IPS-18a (cell line): ENCODE measurements around the gene HNRNPA0.
A peak's percentile ranks its signal among the peaks of the same experiment; 100 is the strongest.

Source experiments
- H3K27ac ChIP-seq: one replicate; pipeline ENCODE4 v1.5.1; 2013; ENCODE audit warnings: low read length
- H3K27me3 ChIP-seq: one replicate; pipeline ENCODE4 v1.6.1; 2013; ENCODE audit warnings: mild to moderate bottlenecking, low read length; ENCODE audit not compliant: control insufficient read depth, insufficient read depth
- H3K36me3 ChIP-seq: one replicate; pipeline ENCODE4 v1.6.1; 2013; ENCODE audit warnings: low read depth, low read length; ENCODE audit not compliant: control insufficient read depth
- H3K4me1 ChIP-seq: one replicate; pipeline ENCODE4 v1.6.1; 2013; ENCODE audit warnings: low read depth, low read length; ENCODE audit not compliant: control insufficient read depth
- H3K4me3 ChIP-seq: one replicate; pipeline ENCODE4 v1.5.1; 2013; ENCODE audit warnings: low read length
- H3K9ac ChIP-seq: one replicate; pipeline ENCODE4 v1.6.1; 2013; ENCODE audit warnings: mild to moderate bottlenecking, low read length, moderate library complexity
- H3K9me3 ChIP-seq: one replicate; pipeline ENCODE4 v1.6.1; 2013; ENCODE audit warnings: low read depth, low read length; ENCODE audit not compliant: control insufficient read depth

HNRNPA0 gene

DNA sequence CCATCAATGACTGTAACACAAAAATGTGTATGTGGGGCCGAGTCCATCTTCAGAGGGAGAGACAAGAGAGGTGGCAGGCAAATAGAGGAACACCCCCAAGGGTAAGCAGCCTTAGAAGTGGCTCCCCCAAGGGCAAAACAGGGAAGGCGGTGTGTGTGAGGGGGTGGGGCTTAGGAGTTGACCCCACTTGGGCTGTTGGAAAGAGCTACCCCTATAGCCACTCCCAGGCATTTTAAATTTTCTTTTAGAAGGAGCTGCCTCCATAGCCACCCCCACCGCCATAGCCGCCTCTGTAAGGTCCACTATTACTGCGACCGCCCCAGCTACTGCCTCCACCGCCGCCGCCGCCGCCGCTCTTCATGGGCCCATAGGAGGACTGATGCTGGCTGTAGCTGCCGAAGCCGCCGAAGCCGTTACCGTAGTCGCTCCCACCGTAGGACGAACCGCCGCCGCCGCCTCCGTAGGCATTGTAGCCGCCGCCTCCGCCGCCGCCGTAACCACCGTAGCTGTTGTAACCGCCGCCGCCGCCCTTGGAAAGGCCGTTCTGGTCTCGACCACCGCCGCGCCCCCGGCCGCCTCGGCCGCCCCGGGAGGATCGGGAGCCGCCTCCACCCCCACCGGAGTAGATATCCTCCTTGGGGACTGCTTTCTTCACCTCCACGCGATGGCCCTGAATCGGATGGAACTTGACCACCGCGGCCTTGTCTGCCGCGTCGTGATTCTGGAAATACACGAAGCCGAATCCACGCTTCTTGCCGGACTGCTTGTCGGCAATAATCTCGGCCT lies 1.1 kb downstream of the HNRNPA0 start:
- H3K9ac ChIP-seq, result peak overlapping the region; percentile 99
- peaks cover 13% of the 10 kb centered on the region for H3K4me1 ChIP-seq
- peak overlapping the region; percentile 98 for H3K27ac ChIP-seq
- no peaks in the 10 kb centered on the region for H3K9me3 ChIP-seq
- H3K36me3 ChIP-seq, result peaks cover 16% of the 10 kb centered on the region
- H3K4me3 ChIP-seq, result peak overlapping the region; percentile 93
- no peaks in the 10 kb centered on the region for H3K27me3 ChIP-seq

DNA sequence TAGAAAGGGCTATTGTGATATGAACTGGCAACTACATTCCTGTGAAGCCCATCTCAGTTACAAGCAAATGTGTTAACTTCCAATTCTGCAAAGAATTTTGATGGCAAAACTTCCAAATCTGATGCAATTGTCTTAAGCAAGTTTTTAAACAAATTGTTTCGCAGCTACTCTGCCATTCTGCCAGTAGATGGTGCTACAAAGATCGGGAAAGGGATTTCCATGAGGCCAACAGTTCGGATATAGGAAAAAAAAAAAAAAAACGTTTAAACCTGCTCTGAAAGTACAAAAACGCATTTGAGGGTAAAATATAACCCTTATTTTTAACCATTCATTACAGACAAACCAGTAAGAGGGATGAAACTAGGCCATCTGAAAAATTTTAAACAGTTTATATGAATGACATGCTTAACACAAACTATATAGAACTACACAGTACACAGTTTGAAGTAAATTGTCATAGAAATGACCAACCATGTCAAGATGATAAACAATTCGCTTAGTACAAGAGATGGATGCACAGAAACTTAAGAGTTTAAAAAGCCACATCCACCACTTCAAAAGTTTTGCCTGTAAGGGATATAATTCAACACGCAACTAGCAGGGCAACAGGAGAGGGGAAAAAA lies 2.2 kb downstream of the HNRNPA0 start:
- peaks cover 16% of the 10 kb centered on the region for H3K36me3 ChIP-seq
- H3K4me1 ChIP-seq, result peaks cover 15% of the 10 kb centered on the region
- H3K9me3 ChIP-seq, result no peaks in the 10 kb centered on the region
- no peaks in the 10 kb centered on the region for H3K27me3 ChIP-seq
- H3K4me3 ChIP-seq, result peak overlapping the region; percentile 93
- peak overlapping the region; percentile 81 for H3K27ac ChIP-seq
- H3K9ac ChIP-seq, result peak overlapping the region; percentile 99

DNA sequence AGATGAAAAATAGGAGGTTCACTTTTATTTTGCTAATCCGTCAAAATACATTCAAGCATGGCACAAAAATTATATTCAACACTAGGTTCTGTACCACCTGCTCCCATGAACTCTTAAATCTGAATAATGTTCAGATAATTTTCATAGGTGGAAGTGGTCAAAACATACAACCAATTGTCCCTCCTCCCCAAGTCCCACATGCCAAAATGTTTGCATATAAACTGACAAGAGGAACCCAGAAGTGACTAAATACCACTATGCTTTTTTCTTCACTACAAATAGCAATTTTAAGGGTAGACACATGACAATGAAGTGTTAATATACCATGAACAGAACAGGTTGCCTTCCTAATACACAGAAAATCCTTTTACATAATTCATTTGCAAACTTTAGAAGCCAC lies 3.7 kb downstream of the HNRNPA0 start:
- Histone ChIP-seq H3K4me1 (peaks cover 15% of the 10 kb centered on the region), H3K9me3 (no peaks in the 10 kb centered on the region), H3K4me3 (peak overlapping the region; percentile 93), H3K27me3 (no peaks in the 10 kb centered on the region), H3K27ac (no peak overlapping the region), H3K36me3 (peaks cover 16% of the 10 kb centered on the region), H3K9ac (no peak overlapping the region)

DNA sequence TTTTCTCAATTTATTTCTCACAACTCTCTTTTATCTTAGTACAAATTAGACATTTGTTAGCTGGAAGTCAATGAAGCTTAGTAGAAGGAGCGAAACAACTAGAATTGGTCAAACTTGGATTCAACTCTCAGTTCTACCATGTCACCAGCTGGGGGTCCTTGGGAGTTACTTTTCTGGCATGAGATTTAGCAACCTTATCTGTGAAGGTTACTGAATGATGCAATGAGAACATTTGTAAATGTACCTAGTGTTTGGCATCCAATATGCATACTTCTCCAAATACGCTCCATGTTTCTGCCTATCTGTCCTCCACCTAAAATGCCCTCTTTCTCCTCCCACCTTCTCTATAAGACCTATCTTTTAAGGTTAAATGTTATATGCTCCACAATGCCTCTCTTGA lies 6.3 kb downstream of the HNRNPA0 start:
- peaks cover 16% of the 10 kb centered on the region for H3K36me3 ChIP-seq
- H3K9me3 ChIP-seq, result no peaks in the 10 kb centered on the region
- H3K4me3 ChIP-seq, result no peak overlapping the region
- H3K4me1 ChIP-seq, result peaks cover 15% of the 10 kb centered on the region
- no peaks in the 10 kb centered on the region for H3K27me3 ChIP-seq
- no peak overlapping the region for H3K27ac ChIP-seq
- H3K9ac ChIP-seq, result no peak overlapping the region

DNA sequence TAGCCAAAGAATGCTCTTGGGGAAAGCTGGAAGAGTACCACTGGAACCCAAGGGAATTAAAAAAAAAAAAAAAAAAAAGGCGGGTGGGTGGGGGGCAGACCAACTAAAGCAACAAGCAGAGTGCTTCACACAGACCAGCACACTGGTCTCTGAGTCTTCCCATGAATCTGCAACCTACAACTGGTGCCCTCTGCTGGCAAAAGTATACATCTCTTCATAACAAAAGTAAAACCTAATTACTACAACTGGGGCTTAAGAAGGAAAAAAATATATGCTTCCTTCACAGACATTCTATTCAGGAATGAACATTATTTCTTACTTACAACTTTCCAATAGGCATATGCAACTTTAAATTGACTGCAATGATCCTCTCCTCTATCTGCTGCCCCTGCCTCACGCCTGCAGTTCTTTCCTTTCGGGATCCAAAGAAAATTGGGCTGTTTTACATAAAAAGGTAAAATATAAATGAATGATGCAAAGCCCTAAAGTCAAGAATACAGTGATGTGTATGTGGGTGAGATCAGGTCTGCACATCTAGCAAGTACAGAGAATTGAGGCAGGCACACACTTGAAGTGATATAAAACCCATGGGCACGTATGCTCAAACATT lies 11.0 kb downstream of the HNRNPA0 start:
- H3K36me3 ChIP-seq, result no peaks in the 10 kb centered on the region
- H3K4me3 ChIP-seq, result no peak overlapping the region
- no peak overlapping the region for H3K9ac ChIP-seq
- no peaks in the 10 kb centered on the region for H3K27me3 ChIP-seq
- H3K27ac ChIP-seq, result no peak overlapping the region
- peaks cover 2% of the 10 kb centered on the region for H3K4me1 ChIP-seq
- no peaks in the 10 kb centered on the region for H3K9me3 ChIP-seq

DNA sequence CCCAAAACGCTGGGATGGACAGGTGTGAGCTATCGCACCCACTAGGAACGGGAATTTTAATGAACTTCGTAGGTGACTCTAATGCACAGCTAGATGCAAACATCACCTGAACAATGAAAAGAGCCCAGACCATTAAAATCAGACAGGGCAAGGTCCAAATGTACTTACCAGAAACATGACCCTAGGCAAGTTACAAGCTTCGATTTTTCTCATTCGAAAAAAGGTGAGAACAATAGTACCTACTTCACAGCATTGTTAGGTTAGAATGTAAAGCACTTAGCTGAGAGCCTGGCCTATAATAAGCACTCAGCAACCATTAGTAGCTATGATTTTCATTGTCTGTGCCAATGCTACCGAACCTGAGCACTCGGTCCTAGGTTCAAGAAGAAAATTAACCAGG lies 12.4 kb downstream of the HNRNPA0 start:
- no peaks in the 10 kb centered on the region for H3K36me3 ChIP-seq

DNA sequence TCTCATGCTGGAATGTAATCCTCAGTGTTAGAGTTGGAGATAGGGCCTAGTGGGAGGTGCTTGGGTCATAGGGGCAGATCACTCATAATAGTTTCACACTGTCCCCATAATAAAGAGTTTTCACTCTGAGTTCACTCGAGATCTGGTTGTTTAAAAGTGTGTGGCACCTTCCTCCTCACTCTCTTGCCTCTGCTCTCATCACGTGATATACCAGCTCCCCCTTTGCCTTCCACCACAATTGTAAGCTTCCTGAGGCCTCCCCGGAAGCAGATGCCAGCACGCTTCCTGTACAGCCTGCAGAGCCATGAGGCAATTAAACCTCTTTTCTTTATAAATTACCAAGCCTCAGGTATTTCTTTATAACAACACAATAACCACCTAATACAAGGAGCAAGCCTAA lies 14.4 kb downstream of the HNRNPA0 start:
- H3K27ac ChIP-seq, result no peak overlapping the region
- no peak overlapping the region for H3K4me3 ChIP-seq
- H3K27me3 ChIP-seq, result no peaks in the 10 kb centered on the region
- H3K36me3 ChIP-seq, result no peaks in the 10 kb centered on the region
- H3K4me1 ChIP-seq, result peaks cover 6% of the 10 kb centered on the region
- H3K9ac ChIP-seq, result no peak overlapping the region
- no peaks in the 10 kb centered on the region for H3K9me3 ChIP-seq

More for the DNA sequence above, 12.4 kb downstream of the HNRNPA0 start:
- Histone ChIP-seq H3K4me3 (no peak overlapping the region), H3K27ac (no peak overlapping the region), H3K9ac (no peak overlapping the region), H3K4me1 (no peaks in the 10 kb centered on the region), H3K9me3 (no peaks in the 10 kb centered on the region), H3K27me3 (no peaks in the 10 kb centered on the region)

DNA sequence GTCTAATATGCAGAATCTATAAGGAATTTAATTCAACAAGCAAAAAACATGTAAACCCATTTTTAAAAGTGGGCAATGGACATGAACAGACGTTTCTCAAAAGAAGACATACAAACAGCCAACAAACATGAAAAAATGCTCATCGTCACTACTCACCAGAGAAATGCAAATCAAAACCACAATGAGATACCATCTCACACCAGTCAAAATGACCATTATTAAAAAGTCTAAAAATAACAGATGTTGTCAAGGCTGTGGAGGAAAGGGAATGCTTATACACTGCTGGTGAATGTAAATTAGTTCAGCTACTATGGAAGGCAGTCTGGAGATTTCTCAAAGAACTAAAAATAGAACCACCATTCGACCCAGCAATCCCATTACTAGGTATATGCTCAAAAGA lies 15.2 kb downstream of the HNRNPA0 start:
- H3K4me1 ChIP-seq, result peaks cover 14% of the 10 kb centered on the region
- H3K36me3 ChIP-seq, result no peaks in the 10 kb centered on the region
- H3K9ac ChIP-seq, result no peak overlapping the region
- no peaks in the 10 kb centered on the region for H3K9me3 ChIP-seq
- no peak overlapping the region for H3K27ac ChIP-seq
- H3K4me3 ChIP-seq, result no peak overlapping the region
- H3K27me3 ChIP-seq, result no peaks in the 10 kb centered on the region

DNA sequence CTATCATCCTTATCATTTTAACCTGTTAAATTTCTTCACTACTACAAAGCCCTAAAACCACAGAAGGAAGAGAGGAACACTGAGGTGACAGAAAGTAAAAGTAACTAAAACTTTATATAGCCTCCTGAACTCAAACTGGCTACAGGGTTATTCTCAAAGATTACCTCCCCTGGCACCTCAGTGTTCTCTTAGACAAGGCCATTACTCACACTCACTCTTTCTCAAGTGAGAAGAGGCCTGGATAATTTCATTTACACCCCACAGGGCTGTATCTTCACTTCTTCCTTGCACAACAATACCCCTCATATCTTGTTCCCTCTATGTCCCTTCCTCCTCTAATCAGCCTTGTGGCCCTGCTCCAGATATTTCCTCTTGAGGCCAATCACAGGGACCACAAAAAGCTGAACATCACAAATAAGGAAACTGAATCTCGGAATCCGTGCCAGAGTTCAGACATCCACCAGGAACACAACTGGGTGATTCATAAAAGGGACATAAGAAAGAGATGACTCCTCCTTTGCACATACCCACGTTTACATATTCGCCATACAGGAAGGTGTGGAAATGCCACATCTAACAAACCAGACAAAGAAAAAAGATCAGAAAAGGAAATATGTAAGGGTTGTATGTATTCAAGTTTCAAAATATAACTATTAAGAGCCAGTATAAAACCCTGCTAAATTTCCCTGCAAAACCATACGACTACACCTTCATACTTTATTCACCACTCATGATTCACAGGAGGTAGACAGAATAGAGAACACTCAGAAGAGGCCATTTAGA lies 16.6 kb downstream of the HNRNPA0 start:
- no peak overlapping the region for H3K9ac ChIP-seq
- no peaks in the 10 kb centered on the region for H3K36me3 ChIP-seq
- H3K4me3 ChIP-seq, result no peak overlapping the region
- peaks cover 16% of the 10 kb centered on the region for H3K4me1 ChIP-seq
- no peaks in the 10 kb centered on the region for H3K9me3 ChIP-seq
- H3K27ac ChIP-seq, result no peak overlapping the region
- H3K27me3 ChIP-seq, result no peaks in the 10 kb centered on the region

DNA sequence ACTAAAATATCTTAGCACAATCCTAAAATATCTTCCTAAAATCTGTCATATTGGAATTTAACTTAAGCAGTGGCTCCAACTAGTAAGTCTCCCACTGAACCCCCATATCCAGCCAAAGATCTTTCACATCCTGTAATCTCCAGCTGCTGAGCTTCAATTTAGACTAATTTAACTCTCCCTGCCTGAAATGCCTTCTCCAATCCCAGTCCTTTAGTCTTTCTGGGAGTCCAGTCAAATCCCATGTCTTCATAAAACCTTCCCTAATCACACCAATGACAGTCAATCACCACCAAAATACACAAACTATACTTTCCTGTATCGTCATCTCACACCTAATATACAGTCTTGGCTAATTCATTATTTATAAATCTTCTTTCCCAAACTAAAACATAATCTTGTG lies 17.7 kb downstream of the HNRNPA0 start:
- H3K9ac ChIP-seq, result peak overlapping the region; percentile 90
- H3K27ac ChIP-seq, result no peak overlapping the region
- H3K4me1 ChIP-seq, result peaks cover 16% of the 10 kb centered on the region
- no peaks in the 10 kb centered on the region for H3K27me3 ChIP-seq
- H3K9me3 ChIP-seq, result no peaks in the 10 kb centered on the region
- H3K4me3 ChIP-seq, result peak overlapping the region; percentile 96
- H3K36me3 ChIP-seq, result no peaks in the 10 kb centered on the region

DNA sequence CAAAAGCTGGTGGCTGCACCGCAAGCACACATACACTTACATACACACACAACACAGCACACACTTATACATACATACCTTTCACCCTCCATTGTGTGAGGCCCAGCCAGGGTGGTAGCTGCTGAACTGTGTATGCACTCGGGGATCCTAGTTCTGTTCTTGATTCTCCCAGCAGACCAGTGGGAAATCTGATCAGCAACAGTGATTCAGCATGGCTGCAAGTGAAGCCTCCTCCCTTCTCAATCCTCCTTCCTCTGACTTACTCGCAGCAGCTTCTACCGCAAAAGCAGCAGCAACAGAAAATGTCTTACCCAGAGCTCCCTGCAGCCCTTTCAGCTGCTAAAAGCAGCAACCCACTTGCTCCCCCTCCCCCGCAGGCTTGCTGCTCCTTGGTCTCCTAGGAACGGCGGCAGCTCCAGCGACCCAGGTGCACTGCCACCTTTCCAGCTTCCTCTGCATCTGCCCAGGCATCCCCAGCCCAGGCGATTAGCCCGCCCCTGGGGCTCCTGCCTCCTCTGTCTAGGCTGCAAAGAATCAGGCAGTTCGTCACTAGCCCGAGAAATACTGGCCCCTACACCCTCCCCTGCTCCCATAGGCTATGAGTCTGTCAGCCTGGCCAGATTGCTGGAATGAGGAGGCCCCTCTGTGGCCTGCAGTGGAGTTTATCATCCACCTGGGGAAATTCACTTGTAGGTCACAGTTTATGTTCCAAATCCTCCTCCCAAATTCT lies 18.4 kb downstream of the HNRNPA0 start, which contains the start of gene KLHL3:
KLHL3 (minus strand) TSS at position 535 of the 730 bp plus-strand sequence; CDS start at position 92, 443 bp downstream.
- H3K9ac ChIP-seq, result peak within 1 kb of the TSS; percentile 90
- peak within 1 kb of the TSS; percentile 90 for H3K27ac ChIP-seq
- H3K4me3 ChIP-seq, result peak within 1 kb of the TSS; percentile 96
- H3K36me3 ChIP-seq, result no peaks in the 10 kb centered on the region
- H3K9me3 ChIP-seq, result no peaks in the 10 kb centered on the region
- peaks cover 16% of the 10 kb centered on the region for H3K4me1 ChIP-seq
- H3K27me3 ChIP-seq, result no peaks in the 10 kb centered on the region
